ENCODE data around the gene RPL11. TPM values are rescaled to one million over a fixed set of nuclear protein-coding genes. Genes with fewer than 3 reads are reported as not detected.
"Not testable (repeated sequence)": the region's sequence is repeated elsewhere in the genome, so short reads cannot be mapped to it uniquely, and the experiment has no call there.

Gene RPL11
- 100 to 1,000 TPM; 524 to 763 (median 531) TPM for polyA plus RNA-seq

DNA sequence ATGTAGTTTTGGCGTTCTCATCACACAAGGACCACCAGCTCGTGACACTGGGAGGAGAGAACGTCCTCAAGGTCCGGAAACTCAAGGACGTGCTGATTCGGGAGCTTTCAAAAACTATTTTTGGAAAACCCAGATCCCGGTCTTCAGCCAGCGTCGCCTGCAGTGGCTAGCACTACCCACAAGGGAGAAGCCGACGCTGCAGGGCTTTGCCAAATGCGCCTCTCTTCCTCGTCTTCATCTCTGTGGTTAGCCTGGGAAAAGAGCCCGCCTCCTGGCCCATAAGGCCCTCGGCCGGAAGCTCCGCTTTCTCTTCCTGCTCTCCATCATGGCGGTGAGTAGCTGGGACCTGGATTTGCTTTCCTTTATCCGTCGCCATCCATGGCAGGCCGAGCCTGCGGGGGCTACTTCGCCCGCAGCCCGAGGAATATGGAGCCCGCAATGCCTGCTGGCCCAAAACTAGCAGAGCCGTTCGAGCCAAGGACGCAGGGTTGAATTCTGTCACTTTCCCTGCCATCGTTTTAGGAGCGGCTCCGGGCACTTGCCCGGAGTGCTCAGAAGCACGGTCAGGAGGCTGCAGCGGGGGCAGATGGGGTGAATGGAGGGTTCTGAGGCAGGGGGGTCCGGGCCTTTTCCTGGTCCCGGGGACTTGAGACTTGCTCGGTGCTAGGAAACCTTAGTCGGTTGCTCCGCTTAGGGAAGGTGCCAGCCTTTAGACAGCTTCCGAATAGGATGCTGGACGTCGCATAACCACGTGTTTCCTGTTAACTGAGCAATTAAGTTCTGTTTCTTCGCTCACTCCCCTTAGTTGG lies at the start of gene RPL11:
Gene RPL11 (plus strand): TSS at position 308 of the 809 bp plus-strand sequence. CDS start 18 bp downstream, at position 326.
- Mint-ChIP-seq H3K4me3 (peak within 1 kb of the TSS; percentile 89 to 97 (median 94)), H3K4me1 (peaks cover 44 to 52% of the 10 kb centered on the region in 2 donors)

DNA sequence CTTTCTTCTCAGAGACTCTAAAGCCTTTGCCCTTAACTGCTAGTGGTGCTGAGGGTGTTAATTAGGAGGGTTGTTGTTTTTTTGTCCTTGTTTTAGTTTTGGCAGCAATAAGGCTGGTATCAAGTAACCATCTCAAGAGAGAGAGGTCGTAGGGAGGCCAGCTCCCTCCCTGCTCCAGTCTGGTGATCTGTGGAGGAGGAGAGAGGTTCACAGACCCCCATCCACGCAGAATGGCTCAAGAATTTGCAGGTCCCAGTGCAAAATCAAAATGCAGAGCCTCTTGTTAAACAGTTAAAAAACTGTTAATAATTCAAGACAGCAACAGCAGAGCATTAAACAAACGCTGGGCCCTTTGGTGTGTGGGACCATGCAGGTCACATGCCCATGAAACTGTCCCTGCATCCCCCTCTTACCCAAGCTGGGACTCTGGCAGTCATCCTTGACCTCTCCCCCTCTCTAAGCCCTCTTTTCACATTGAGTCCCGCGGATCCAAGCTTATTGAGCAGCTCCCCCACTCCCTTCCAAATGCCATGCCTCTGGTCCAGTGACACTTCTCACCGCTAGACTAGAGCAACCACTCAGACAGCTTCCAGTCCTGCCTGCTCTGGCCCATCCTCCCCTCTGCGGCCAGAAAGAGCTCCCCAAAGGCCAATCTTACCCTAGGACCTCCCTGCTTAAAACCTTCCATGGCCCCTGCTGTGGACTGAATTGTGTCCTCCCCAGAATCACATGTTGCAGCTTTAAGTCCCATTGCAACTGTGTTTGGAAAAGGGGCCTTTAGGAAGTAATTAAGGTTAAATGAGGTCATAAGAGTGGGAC lies 47.7 kb upstream of the RPL11 start:
- Mint-ChIP-seq H3K27me3 (ENCODE audit: low read depth in 3 of 3) (peaks cover 0 to 12% (median 2%) of the 10 kb centered on the region in 3 donors), H3K4me1 (no peaks in the 10 kb centered on the region), H3K4me3 (no peak overlapping the region), H3K9me3 (no peaks in the 10 kb centered on the region), H3K36me3 (no peaks in the 10 kb centered on the region), H3K27ac (no peak overlapping the region)
- no peak for DNase-seq

More for the DNA sequence above, at the start of gene RPL11:
- Mint-ChIP-seq H3K27me3 (ENCODE audit: low read depth in 3 of 3) (peaks cover 0 to 4% (median 0%) of the 10 kb centered on the region in 3 donors), H3K27ac (peak within 1 kb of the TSS; percentile 90 to 94 (median 92)), H3K9me3 (no peaks in the 10 kb centered on the region), H3K36me3 (peaks cover 10 to 36% (median 19%) of the 10 kb centered on the region in 3 donors)
- peak; percentile 83 to 87 (median 84) for DNase-seq

DNA sequence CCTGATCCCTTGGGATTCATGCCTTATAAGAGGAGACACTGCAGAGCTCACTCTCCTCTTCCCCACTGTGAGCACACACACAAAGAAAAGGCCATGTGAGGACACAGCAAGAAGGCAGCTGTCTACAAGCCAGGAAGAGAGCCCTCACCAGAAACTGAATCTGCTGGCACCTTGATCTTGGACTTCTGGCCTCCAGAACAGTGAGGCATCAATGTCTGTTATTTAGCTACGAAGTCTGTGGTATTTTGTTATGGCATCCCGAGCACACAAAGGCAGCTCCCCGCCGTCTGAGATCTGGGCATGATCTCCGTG lies 47.1 kb upstream of the RPL11 start:
- Mint-ChIP-seq H3K9me3 (no peaks in the 10 kb centered on the region), H3K27ac (no peak overlapping the region), H3K36me3 (no peaks in the 10 kb centered on the region), H3K4me3 (no peak overlapping the region), H3K4me1 (no peaks in the 10 kb centered on the region), H3K27me3 (ENCODE audit: low read depth in 3 of 3) (peaks cover 0 to 10% (median 2%) of the 10 kb centered on the region in 3 donors)
- DNase-seq, result no peak

DNA sequence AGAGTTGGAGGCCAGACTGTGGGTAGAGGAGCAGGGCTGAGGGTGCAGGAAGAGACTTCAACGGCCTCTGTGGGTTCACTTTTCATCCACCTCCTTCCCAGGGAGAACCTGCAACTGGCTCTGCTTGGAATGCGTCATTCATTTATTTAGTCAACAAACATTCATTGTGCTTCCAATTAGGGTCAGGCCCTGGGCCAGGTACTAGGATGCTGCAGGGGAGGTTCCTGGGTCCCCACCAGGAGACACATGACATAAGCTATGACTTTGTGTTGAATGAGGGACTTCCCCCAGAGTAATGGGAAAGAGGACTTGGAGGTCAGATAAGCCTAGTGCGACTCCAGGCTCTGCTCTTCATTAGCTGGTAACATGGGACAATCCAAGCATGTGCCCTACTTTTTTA lies 46.3 kb upstream of the RPL11 start:
- Mint-ChIP-seq H3K4me3 (no peak overlapping the region), H3K27me3 (ENCODE audit: low read depth in 3 of 3) (peaks cover 0 to 4% (median 2%) of the 10 kb centered on the region in 3 donors), H3K9me3 (no peaks in the 10 kb centered on the region), H3K4me1 (no peaks in the 10 kb centered on the region), H3K36me3 (no peaks in the 10 kb centered on the region), H3K27ac (no peak overlapping the region)
- no peak for DNase-seq

DNA sequence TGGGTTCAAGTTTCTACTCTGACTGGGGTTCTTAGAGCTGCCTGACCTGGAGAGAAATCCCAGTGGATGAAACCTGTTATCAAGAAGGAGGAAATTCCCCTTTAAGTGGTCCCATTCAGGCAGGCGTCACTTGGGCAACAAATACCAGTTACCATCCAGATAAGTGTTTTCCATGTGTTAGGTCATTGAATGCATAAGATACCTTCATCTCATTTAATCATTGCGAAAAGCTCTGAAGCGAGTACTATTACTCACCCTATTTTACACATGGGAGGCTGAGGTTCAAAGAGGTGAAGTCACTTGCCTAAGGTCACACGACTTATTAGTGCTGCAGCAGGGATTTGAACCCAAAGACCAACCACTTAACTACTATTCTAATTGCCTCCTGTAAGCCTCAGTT lies 45.5 kb upstream of the RPL11 start:
- Mint-ChIP-seq H3K27ac (no peak overlapping the region), H3K4me3 (no peak overlapping the region), H3K27me3 (ENCODE audit: low read depth in 3 of 3) (peaks cover 0 to 7% (median 4%) of the 10 kb centered on the region in 3 donors), H3K9me3 (no peaks in the 10 kb centered on the region), H3K36me3 (no peaks in the 10 kb centered on the region), H3K4me1 (no peaks in the 10 kb centered on the region)
- DNase-seq, result no peak

DNA sequence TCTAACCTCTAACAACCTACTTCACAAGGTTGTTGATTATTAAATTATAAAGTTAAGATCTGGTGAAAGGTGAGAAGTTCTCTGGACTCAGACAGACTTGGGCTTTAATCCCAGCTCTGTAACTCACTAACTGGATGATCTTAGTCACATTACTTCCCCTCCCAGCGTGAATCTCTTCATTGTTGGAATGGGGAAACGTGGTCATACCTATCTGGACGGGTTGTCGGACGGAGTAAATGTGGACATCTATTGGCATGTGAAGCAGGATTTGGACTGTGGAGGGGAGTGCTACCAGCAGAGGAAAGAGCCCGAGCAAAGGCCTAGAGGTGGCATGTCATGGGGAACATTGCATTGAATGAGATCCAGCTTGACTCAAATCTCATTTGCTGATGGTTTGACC lies 45.1 kb upstream of the RPL11 start:
- no peak overlapping the region for H3K27ac Mint-ChIP-seq
- H3K36me3 Mint-ChIP-seq, result no peaks in the 10 kb centered on the region
- peak overlapping the region in 1 of 5 donors; percentile 63 for H3K4me3 Mint-ChIP-seq
- no peaks in the 10 kb centered on the region for H3K4me1 Mint-ChIP-seq
- H3K27me3 Mint-ChIP-seq (ENCODE audit: low read depth in 3 of 3), result peaks cover 0 to 7% (median 4%) of the 10 kb centered on the region in 3 donors
- no peaks in the 10 kb centered on the region for H3K9me3 Mint-ChIP-seq
- no peak for DNase-seq

DNA sequence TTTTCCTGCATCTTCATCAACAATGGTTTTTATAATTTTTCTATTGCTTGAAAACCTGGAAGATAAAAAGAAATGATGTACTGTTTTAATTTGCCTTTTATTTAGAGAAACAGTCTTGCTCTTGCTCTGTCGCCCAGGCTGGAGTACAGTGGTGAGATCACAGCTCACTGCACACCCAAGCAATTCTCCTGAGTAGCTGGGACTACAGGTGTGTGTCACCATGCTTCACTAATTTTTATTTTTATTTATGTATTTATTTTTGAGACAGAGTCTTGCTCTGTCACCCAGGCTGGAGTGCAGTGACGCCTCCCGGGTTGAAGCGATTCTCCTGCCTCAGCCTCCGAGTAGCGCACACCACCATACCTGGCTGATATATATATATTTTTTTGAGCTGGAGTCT lies 43.0 kb upstream of the RPL11 start:
- no peak overlapping the region for H3K4me3 Mint-ChIP-seq

DNA sequence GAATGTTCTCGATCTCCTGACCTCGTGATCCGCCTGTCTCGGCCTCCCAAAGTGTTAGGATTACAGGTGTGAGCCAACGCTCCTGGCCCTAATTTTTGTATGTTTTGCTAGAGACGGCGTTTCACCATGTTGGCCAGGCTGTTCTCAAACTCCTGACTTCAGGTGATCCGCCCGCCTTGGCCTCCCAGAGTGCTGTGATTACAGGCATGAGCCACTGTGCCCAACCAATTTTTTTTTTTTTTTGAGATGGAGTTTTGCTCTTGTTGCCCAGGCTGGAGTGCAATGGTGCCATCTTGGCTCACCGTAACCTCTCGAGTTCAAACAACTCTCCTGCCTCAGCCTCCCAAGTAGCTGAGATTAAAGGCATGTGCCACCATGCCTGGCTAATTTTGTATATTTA lies 42.4 kb upstream of the RPL11 start:
- not testable (repeated sequence) for H3K9me3 Mint-ChIP-seq; DNase-seq; H3K4me3 Mint-ChIP-seq; H3K36me3 Mint-ChIP-seq; H3K27me3 Mint-ChIP-seq (ENCODE audit: low read depth in 3 of 3); H3K27ac Mint-ChIP-seq; H3K4me1 Mint-ChIP-seq

More for the DNA sequence above, 43.0 kb upstream of the RPL11 start:
- Mint-ChIP-seq H3K4me1 (no peaks in the 10 kb centered on the region), H3K9me3 (no peaks in the 10 kb centered on the region), H3K36me3 (no peaks in the 10 kb centered on the region), H3K27me3 (ENCODE audit: low read depth in 3 of 3) (peaks cover 0 to 5% (median 2%) of the 10 kb centered on the region in 3 donors), H3K27ac (no peak overlapping the region)
- no peak for DNase-seq

DNA sequence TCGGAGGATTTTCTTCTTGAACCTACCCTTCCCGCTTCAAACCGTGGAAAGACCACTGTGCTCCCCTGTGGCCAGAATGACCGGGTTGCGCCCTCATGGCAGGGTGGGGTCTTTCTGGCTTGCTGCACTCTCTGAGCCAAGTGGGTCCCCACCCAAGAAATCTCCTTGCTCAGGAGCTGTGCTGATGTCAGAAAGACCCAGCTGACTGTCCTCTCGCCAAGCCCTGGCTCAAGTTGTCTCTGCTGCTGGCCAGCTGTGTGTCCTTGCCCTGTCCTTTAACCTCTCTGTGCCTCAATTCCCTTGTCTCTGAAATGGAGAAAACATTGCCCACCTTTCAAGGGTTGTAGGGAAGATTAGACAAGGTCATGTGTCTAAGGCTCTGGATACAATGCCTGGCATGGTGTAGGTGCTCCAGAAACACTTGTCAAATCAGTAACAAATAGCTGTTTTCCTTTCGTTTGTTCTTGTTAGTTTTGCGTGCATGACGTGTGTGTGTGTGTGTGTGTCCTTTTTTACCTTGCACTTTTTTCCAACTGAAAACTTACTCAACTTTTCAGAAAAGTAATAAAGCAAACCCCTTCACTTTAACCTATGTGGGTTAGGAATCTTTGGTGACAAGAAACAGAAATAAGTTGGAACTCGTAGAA lies 41.1 kb upstream of the RPL11 start:
- no peak for DNase-seq
- no peak overlapping the region for H3K4me3 Mint-ChIP-seq
- H3K27ac Mint-ChIP-seq, result no peak overlapping the region
- H3K4me1 Mint-ChIP-seq, result no peaks in the 10 kb centered on the region
- H3K9me3 Mint-ChIP-seq, result no peaks in the 10 kb centered on the region
- H3K36me3 Mint-ChIP-seq, result no peaks in the 10 kb centered on the region
- peaks cover 3 to 9% (median 4%) of the 10 kb centered on the region in 3 donors for H3K27me3 Mint-ChIP-seq (ENCODE audit: low read depth in 3 of 3)

DNA sequence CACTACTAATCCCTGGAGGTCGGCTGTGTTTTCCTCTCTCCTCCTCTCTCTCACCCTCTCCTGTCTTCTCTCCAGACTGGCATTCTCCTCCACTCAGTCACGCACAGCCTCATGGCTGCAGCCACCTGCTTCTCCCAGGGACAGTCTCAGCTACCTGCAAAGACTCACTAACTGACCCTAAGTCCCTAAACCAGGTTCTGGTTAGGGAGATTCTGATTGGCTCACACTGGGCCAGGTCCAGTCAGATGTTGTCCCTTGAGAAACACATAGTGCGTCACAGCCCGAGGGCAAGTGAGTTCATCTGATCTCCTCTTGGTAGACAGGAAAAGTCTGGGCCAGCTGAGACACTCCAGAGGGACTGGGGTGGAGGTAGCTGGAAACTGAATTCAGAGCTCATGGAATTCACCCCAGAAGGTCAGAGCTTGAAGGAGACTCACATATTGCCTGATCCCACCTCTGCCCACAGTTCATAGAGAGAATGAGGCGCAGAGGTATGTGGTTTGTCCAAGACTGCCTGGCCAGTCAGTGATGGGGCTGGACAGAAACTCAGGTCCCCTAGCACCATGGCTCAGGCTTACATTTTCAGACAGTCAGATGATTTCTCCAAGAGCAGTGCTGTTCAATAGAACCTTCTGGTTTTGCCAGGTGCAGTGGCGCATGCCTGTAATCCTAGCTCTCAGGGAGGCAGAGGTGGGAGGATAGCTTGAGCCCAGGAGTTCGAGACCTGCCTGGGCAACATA lies 40.4 kb upstream of the RPL11 start:
- Mint-ChIP-seq H3K4me1 (no peaks in the 10 kb centered on the region), H3K27me3 (ENCODE audit: low read depth in 3 of 3) (peaks cover 3 to 9% (median 4%) of the 10 kb centered on the region in 3 donors), H3K36me3 (no peaks in the 10 kb centered on the region), H3K4me3 (no peak overlapping the region), H3K9me3 (no peaks in the 10 kb centered on the region), H3K27ac (no peak overlapping the region)
- no peak for DNase-seq

DNA sequence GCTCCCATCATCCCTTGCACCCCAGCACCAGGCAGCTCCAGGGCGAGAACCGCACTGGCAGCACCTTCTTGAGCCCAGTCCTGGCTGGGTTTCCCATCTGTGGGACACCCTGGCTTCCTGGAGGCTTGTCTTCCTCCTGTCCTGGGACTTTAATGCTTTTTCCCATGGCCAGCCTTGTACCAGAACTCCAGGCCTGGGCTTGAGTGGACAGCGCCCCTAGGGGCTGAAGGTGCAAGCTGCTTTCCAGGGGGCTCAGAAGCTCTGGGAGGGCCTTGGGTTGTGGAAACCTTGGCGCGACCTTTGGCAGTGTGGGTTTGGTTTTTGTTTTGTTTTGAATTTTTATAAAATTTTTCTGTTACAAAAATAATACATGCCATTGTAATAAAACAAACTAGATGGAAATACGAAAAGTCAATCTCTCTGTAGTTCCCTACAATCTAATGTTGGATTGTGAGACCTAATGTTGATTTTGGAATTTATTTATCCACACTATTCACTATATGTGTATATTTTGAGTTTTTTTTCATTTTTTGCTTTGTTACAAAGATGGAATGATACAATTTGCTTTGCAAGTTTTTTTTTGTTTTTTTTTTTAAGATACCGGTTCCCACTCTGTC lies 33.8 kb upstream of the RPL11 start:
- H3K36me3 Mint-ChIP-seq, result no peaks in the 10 kb centered on the region
- H3K27ac Mint-ChIP-seq, result no peak overlapping the region
- H3K27me3 Mint-ChIP-seq (ENCODE audit: low read depth in 3 of 3), result peaks cover 3 to 13% (median 4%) of the 10 kb centered on the region in 3 donors
- H3K4me1 Mint-ChIP-seq, result no peaks in the 10 kb centered on the region
- no peak overlapping the region for H3K4me3 Mint-ChIP-seq
- peak in 1 of 3 donors; percentile 8 for DNase-seq
- no peaks in the 10 kb centered on the region for H3K9me3 Mint-ChIP-seq

DNA sequence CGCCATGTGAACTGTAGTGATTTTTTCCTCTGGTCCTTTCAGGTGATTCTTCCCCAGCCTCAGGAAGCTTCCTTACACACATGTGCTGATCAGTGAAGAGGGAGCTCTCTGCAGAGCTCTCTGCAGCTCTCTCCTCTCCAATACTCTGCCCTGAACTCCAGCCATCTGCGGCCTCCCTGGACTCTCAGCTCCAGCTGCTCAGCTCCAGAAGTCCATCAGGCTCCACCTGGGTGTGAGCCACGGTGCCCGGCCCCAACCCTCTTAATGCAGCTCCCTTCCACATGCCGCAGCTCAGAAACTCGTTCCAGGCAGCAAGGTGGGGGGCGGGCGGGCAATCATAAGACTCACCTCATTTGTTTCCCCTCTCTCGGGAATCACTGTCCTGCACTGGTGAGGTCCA lies 30.9 kb upstream of the RPL11 start:
- H3K9me3 Mint-ChIP-seq, result no peaks in the 10 kb centered on the region
- no peak overlapping the region for H3K4me3 Mint-ChIP-seq
- H3K36me3 Mint-ChIP-seq, result no peaks in the 10 kb centered on the region
- DNase-seq, result no peak
- H3K27ac Mint-ChIP-seq, result no peak overlapping the region
- peaks cover 0 to 9% (median 2%) of the 10 kb centered on the region in 3 donors for H3K27me3 Mint-ChIP-seq (ENCODE audit: low read depth in 3 of 3)
- peaks cover 0 to 2% of the 10 kb centered on the region in 2 donors for H3K4me1 Mint-ChIP-seq

DNA sequence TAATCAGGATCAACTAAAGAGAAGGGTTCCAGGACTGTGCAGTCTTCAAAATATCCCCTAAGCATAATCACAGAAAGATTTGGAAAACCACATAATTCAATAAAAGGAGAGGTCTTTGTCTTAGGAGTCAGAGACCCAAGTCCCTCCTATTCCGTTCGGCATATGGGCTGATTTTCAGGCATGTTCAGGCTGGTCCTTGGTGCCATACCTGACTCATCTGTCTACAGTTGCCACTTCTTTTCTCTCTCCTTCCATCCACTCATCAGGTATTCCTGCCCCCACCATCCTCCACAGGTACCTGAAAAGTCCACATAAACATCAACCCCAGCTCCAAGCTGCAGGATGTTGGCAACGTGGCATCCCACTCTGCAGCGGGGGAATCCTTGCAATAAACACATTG lies 29.7 kb upstream of the RPL11 start:
- no peak overlapping the region for H3K4me3 Mint-ChIP-seq
- H3K27me3 Mint-ChIP-seq (ENCODE audit: low read depth in 3 of 3), result peaks cover 0 to 7% (median 2%) of the 10 kb centered on the region in 3 donors
- no peak overlapping the region for H3K27ac Mint-ChIP-seq
- no peak for DNase-seq
- no peaks in the 10 kb centered on the region for H3K36me3 Mint-ChIP-seq
- no peaks in the 10 kb centered on the region for H3K9me3 Mint-ChIP-seq
- H3K4me1 Mint-ChIP-seq, result peaks cover 0 to 2% of the 10 kb centered on the region in 2 donors

Data from immature natural killer cell (primary cell).